ENCODE results near the gene MACC1. TPM values are rescaled to one million over a fixed set of nuclear protein-coding genes. Genes with fewer than 3 reads are reported as not detected.

MACC1 gene
- total RNA-seq, 1 donor from 2014 or later = under 0.01 TPM

Other genes starting within 250 kb of the MACC1 start
- 2.6 and 31.2 TPM in 2 replicates for gene ITGB8, start 113.5 kb upstream of the MACC1 start, total RNA-seq